Measurements from ENCODE around the gene HYLS1. TPM values are rescaled to one million over a fixed set of nuclear protein-coding genes. Genes with fewer than 3 reads are reported as not detected.
A peak's percentile ranks its signal among the peaks of the same experiment; 100 is the strongest.

HYLS1 gene
- total and polyA plus RNA-seq, 9 of the 15 experiments (the other 6 are each of a cell fraction or from before 2014, with no cell fraction given) = 2.7 to 8.2 (median 4.8) TPM

DNA sequence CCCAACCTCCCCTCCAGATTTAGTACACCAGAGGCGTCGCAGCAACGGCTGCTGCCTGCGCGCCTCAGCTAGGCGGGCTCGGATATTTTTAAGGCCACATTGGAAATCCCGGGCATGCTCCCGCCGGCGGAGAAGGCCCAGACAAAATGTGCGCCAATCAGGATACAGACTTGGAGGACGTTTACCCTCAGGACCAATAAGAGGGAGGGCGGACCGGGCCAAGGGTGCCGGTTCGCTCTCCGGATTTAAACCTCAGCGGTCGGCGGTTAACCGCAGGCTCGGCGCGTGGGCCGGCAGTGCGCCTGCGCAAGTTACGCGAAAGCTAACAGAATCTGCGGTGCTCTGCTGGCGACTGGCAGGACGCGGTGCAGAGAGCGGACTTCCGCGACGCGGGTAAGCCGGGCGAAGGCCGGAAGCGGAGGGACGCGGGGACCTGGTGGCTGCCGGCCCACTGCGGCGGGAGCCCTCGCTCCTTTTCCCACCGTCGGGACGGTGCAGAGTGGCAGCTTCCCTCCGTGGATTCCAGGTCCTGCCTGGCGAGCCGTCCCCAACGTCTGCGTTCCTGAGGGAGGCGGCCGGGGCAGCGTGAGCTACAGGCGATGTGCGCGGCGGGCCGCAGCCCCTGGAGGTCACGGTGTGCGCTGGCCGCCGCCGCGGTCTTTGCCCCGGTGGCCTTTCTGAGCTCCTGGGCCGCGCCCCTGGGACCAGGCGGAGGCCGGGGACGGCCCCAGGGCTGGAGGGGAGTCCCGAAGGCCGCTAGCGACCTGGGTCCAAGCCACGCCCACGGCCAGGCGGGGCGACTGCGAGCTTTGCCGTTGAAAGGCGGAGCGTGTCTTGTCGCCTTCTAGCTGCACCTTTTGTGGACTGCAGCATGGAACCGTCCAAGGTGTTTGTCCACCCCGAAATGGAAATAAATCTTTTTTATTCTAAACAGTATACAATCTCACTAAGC lies at the start of gene HYLS1 (continued):
- TF ChIP-seq MED1 (CRISPR knock-in tag; IDR thresholded peaks at IDR 0.05; ENCODE audit: borderline replicate concordance) = no peak
- TF ChIP-seq CBFA2T3 (IDR thresholded peaks at IDR 0.05) = no peak
- TF ChIP-seq EP400 (IDR thresholded peaks at IDR 0.05) = peak; percentile 80
- peak; percentile 91 for TF ChIP-seq RBFOX2 (IDR thresholded peaks at IDR 0.05; ENCODE audit: low read depth, low read length)
- no peak for TF ChIP-seq NUFIP1 (IDR thresholded peaks at IDR 0.05; ENCODE audit: partially characterized antibody)
- no peak for TF ChIP-seq TEAD2 (tag; IDR thresholded peaks at IDR 0.05)
- TF ChIP-seq MTA3 (IDR thresholded peaks at IDR 0.05; ENCODE audit: borderline replicate concordance) = peak; percentile 65; the same call in 1 of the 2 replicates
- TF ChIP-seq ELF4 (CRISPR knock-in tag; IDR thresholded peaks at IDR 0.05) = peak; percentile 10; the same call in 1 of the 2 replicates
- peak; percentile 24; the same call in 1 of the 2 replicates for TF ChIP-seq ZBTB7A (IDR thresholded peaks at IDR 0.05; ENCODE audit: borderline replicate concordance, control insufficient read depth, low read depth, low read length)
- TF ChIP-seq, protein P1, sequence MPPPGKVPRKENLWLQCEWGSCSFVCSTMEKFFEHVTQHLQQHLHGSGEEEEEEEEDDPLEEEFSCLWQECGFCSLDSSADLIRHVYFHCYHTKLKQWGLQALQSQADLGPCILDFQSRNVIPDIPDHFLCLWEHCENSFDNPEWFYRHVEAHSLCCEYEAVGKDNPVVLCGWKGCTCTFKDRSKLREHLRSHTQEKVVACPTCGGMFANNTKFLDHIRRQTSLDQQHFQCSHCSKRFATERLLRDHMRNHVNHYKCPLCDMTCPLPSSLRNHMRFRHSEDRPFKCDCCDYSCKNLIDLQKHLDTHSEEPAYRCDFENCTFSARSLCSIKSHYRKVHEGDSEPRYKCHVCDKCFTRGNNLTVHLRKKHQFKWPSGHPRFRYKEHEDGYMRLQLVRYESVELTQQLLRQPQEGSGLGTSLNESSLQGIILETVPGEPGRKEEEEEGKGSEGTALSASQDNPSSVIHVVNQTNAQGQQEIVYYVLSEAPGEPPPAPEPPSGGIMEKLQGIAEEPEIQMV (tag; conservative IDR thresholded peaks at IDR 0.05; ENCODE audit: low read depth) = no peak
- 0 out of 2 replicates have a peak, but pooled peaks have one; percentile 16 for TF ChIP-seq RNF2 (IDR thresholded peaks at IDR 0.05)
- TF ChIP-seq ZNF184 (CRISPR knock-in tag; IDR thresholded peaks at IDR 0.05) = peak; percentile 61; the same call in 1 of the 2 replicates
- TF ChIP-seq TAF9B (IDR thresholded peaks at IDR 0.05; ENCODE audit: partially characterized antibody) = no peak
- TF ChIP-seq BCOR (IDR thresholded peaks at IDR 0.05) = no peak
- 0 out of 2 replicates have a peak, but pooled peaks have one; percentile 22 for TF ChIP-seq PHF21A (IDR thresholded peaks at IDR 0.05; ENCODE audit: borderline replicate concordance, low read depth)
- TF ChIP-seq, protein P2, sequence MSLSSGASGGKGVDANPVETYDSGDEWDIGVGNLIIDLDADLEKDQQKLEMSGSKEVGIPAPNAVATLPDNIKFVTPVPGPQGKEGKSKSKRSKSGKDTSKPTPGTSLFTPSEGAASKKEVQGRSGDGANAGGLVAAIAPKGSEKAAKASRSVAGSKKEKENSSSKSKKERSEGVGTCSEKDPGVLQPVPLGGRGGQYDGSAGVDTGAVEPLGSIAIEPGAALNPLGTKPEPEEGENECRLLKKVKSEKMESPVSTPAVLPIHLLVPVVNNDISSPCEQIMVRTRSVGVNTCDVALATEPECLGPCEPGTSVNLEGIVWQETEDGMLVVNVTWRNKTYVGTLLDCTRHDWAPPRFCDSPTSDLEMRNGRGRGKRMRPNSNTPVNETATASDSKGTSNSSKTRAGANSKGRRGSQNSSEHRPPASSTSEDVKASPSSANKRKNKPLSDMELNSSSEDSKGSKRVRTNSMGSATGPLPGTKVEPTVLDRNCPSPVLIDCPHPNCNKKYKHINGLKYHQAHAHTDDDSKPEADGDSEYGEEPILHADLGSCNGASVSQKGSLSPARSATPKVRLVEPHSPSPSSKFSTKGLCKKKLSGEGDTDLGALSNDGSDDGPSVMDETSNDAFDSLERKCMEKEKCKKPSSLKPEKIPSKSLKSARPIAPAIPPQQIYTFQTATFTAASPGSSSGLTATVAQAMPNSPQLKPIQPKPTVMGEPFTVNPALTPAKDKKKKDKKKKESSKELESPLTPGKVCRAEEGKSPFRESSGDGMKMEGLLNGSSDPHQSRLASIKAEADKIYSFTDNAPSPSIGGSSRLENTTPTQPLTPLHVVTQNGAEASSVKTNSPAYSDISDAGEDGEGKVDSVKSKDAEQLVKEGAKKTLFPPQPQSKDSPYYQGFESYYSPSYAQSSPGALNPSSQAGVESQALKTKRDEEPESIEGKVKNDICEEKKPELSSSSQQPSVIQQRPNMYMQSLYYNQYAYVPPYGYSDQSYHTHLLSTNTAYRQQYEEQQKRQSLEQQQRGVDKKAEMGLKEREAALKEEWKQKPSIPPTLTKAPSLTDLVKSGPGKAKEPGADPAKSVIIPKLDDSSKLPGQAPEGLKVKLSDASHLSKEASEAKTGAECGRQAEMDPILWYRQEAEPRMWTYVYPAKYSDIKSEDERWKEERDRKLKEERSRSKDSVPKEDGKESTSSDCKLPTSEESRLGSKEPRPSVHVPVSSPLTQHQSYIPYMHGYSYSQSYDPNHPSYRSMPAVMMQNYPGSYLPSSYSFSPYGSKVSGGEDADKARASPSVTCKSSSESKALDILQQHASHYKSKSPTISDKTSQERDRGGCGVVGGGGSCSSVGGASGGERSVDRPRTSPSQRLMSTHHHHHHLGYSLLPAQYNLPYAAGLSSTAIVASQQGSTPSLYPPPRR (CRISPR knock-in tag; IDR thresholded peaks at IDR 0.05; ENCODE audit: borderline replicate concordance) = no peak
- 0 out of 2 replicates have a peak, but pooled peaks have one; percentile 72 for TF ChIP-seq RBM14 (IDR thresholded peaks at IDR 0.05; ENCODE audit: borderline replicate concordance, insufficient read depth, low read depth, low read length)
- TF ChIP-seq POLR2A (conservative IDR thresholded peaks at IDR 0.05) = peak; percentile 86
- peak; percentile 64; the same call in 1 of the 2 replicates for TF ChIP-seq RBM34 (IDR thresholded peaks at IDR 0.05; ENCODE audit: borderline replicate concordance, insufficient read depth, low read length)
- peak; percentile 25; the same call in 1 of the 2 replicates for TF ChIP-seq POLR2H (tag; IDR thresholded peaks at IDR 0.05; ENCODE audit: low read depth)
- peak; percentile 69 for TF ChIP-seq U2AF1 (optimal IDR thresholded peaks at IDR 0.05; ENCODE audit: low read depth, low read length)
- TF ChIP-seq CSDE1 (IDR thresholded peaks at IDR 0.05) = no peak; a peak in 1 of 4 replicates

Measured in K562 (cell line).